NCI-H2029 treated with DMSO at 0.1 percent for 48 hours (cell line): ENCODE data around the gene TPK1.
"Not testable (repeated sequence)": the region's sequence is repeated elsewhere in the genome, so short reads cannot be mapped to it uniquely, and the experiment has no call there.

Experiments
- DNase-seq: peaks from one replicate; lab custom pipeline; 2025; lab: John Stamatoyannopoulos, UW

The TPK1 gene

GRCh38 chr7:144629598-144629997 lies 206.3 kb downstream of the TPK1 start:
- DNase-seq: no peak

GRCh38 chr7:144629011-144629410 lies 206.8 kb downstream of the TPK1 start:
- DNase-seq: no peak

DNA sequence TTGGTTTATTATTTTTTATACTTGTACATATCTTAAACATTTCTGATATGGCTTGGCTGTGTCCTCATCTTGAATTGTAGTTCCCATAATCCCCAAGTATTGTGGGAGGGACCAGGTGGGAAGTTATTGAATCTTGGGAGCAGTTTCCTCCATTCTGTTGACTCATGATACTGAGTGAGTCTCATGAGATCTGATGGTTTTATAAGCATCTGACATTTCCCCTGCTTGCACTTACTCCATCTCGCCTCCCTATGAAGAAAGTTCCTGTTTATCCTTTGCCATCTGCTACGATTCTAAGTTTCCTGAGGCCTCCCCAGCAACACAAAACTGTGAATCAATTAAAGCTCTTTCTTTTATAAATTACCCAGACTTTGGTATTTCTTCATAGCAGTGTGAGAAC lies 207.7 kb downstream of the TPK1 start:
- DNase-seq: no peak

DNA sequence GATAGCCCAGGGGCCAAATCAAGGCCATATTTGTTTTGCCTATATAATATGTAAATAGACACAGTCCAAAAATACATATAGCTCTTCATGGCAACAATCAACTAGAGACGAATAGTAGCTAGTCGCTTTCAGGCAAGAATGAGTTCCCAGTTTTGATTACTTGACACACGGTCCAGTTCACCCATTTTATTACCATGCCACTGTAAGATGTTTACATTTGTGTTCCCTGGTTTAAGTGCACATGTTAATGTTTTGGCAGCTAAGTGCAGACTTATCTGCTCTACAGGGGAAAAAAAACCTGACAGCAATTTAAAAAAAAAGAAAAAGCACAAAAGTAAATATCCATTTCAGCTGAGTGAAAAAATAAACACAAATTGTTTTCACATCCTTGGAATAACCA lies 213.1 kb downstream of the TPK1 start:
- DNase-seq: no peak

DNA sequence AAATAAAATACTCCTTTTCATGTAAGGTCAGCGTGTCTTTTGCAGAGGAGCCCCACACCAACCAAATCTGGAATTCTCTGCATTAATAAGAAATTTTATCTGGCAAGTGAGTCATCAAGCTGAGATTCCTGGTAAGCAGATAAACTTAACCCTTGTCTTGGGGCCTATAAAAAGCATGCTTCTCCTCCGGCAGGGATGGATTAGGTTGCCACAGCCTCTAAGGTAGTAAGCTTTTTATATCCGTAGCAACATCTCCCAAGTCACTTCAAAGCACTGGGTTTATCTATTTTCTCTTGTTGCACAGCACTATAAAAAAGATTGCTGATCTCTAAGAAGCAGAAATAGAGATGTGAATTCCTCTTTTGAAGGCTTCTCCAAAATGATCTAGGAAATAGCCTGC lies 229.6 kb downstream of the TPK1 start:
- DNase-seq: no peak

DNA sequence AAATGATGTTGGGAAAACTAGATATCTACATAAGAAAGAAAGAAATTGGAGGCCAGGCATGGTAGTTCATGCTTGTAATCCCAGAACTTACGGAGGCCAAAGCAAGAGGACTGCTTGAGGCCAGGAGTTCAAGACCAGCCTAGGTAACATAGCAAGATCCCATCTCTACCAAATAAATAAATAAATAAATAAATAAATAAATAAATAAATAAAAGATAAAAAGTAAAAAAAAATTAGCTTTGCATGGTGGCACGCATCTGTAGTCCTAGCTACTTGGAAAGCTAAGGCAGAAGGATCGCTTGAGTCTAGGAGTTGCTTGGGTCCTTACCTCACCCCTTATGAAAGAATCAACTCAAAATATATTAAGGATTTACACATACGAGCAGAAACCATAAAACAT lies 238.9 kb downstream of the TPK1 start:
- no peak for DNase-seq

- DNase-seq: no peak
Measured at GRCh38 chr7:144594580-144594979, 241.3 kb downstream of the TPK1 start.

DNA sequence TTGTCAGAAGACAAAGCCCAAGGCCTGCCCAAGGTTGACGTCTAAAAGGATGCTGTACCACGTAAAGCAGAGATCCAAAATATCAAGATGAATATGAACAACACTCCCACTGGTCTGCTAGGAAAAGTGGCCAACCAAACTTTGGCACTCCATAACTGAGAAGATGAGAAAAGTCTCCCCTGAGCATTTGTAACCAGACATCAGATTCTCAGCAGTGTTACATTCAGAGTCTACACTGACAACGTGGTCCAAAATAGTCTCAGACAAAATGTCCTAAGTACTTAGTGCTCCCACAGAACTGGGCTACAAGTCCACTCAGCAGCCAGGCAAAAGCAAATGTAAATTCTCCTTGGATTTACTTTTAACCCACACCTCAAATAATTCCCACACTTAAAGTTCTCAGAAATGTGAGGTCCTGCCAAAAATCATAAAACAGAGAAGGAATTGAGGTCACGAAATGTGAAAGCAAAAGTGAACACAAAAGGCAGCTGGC lies 247.2 kb downstream of the TPK1 start:
- no peak for DNase-seq

DNA sequence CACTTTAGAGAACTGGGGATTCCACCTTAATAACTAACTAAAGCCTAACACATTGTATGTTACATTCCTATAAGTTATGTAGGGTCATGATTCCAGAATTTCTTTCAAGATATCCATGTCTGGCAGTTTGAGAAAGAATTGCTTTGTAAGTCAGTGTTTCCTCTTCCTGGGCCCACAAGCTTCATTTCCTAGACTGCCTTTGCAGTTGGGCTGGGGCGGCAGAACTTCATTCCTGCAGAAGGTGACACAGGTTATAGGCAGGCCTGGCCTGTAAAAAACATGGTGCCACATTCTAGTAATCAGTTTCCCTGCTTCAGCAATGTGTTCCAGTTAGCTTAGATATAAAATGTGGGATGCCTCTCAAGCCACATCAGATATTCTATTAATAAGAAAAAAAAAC lies 248.2 kb downstream of the TPK1 start:
- no peak for DNase-seq

GRCh38 chr7:144584726-144585125 lies 251.1 kb downstream of the TPK1 start:
- no peak for DNase-seq

GRCh38 chr7:144579687-144580086 lies 256.2 kb downstream of the TPK1 start:
- no peak for DNase-seq

DNA sequence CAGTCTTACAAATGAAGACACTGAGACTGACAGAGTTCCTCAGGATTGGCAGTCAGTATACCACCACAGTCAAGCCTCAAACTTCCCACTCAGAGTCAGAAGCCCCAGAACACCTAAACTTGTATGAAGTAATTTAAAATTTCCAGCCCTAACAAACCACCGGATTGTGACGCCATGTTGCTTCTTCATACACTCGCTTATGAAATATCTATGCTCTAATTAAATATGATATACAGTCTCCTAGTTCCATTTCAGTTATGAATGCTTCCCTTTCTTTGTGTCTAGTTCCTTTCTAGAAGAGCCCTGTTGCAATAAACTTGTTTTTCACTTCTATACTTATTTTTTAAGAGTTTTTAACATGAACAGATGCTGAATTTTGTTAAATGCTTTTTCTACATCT lies 260.4 kb downstream of the TPK1 start:
- DNase-seq: no peak

DNA sequence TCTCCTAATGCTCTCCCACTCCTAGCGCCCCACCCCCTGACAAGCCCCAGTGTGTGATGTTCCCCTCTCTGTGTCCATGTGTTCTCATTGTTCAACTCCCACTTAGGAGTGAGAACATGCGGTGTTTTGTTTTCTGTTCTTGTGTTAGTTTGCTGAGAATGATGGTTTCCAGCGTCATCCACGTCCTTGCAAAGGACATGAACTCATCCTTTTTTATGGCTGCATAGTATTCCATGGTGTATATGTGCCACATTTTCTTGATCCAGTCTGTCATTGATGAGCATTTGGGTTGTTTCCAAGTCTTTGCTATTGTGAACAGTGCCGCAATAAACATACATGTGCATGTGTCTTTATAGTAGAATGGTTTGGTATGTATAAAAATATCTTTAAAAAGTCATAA lies 261.1 kb downstream of the TPK1 start:
- not testable (repeated sequence) for DNase-seq

DNA sequence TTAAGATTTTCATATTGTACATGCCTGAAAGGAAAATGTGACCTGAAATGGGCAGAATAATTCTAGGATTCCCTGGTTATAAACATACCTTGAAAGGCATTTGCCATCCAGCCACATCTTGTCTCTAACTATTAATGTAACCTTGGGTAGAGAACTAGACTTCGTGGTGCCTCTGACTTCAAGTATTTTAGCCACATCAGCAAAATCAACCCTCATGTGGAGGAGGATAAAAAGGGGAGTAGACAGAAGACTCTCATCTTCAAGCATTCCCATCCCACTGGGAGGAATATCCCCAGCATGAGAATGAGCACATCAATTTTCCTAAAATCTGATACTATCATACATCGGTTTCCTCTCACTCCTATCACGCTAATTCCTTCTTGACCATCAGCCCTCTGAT lies 267.6 kb downstream of the TPK1 start:
- DNase-seq: no peak

GRCh38 chr7:144565586-144565985 lies 270.3 kb downstream of the TPK1 start:
- no peak for DNase-seq

DNA sequence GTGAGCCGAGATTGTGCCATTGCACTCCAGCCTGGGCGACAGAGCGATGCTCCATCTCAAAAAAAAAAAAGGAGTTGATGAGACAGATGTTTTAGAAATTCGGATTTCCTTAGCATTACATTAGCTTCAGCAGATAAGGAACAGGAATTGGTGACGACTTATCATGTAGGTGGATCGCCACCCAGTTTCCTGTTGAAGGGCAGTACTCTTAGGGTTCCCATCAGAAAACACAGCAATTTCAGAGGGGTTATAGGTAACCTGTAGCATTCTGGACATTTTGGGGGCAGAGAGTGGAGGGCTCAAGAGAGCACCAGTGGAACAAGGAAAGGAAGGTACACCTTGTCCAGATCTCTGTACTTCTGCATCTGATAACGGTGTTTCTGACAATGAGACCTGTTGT lies 286.0 kb downstream of the TPK1 start:
- no peak for DNase-seq

DNA sequence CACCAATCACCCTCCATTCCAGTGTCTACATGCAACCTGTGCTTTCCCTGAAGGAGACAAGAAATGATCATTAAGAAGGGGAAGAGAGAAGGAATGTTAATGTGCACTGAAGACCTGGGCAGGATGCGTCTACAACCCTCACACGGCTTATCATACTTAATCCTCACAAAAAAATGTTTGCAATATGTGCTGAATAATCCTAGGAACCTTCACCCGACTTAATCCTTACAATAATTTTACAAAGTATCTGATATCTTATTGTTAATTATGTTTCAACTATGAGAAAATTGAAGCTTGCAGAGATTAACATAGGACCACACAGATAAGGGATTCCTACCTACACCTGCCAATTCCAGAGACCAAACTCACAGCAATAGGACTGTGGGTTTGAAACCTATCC lies 287.3 kb downstream of the TPK1 start:
- DNase-seq: no peak

DNA sequence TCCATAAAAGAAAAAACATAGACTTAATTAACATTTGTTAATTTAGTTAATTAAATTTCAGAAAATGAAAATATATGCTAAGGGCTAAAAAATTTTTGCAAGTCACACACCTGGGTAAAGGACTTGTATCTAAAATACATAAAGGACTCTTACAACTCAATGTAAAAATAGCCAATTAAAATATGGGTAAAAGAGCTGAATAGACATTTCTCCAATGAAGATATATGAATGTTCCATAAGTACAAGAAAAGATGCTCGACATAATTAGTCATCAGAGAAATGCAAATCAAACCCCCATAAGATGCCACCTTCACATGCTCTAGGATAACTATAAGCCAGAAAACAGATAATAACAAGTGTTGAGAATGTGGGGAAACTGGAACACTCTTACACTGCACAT lies 288.0 kb downstream of the TPK1 start:
- DNase-seq: no peak

DNA sequence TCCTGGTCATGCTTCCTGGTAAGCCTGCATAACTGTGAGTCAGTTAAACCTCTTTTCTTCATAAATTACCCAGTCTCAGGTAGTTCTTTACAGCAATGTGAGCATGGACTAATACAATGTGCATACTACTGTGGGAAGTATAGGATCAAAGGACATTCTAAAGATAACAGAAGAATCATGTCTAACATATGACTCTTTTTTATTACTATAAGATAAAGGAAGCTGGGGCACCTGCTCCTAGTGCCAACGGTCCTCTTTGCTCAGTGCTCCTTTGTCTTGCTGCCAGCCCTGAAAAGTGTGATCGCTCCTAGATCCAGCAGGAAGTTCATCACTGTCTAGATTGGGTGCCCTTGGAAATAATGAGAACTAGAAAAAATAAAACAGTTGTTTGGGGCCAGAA lies 289.1 kb downstream of the TPK1 start:
- DNase-seq: no peak

DNA sequence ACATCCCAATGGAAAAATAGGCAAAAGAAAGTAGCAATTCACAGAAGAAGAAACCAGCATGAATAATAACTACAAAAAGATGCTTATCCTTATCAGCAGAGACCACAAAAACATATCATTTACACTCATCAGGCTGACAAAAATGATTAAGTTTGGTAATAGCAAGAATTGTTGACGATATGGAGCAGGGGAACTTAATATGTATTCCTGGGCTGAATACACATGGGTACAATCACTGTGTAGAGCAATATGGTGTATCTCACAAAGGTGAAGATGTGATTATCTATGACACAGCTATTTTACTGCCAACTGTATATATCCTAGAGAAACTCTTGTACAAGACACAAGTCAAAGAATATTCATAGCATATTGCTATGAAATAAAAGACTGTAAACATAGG lies 290.5 kb downstream of the TPK1 start:
- no peak for DNase-seq

- DNase-seq: no peak
Measured at GRCh38 chr7:144534655-144535395, 301.0 kb downstream of the TPK1 start.

- DNase-seq: no peak
Measured at GRCh38 chr7:144534196-144534595, 301.7 kb downstream of the TPK1 start.

DNA sequence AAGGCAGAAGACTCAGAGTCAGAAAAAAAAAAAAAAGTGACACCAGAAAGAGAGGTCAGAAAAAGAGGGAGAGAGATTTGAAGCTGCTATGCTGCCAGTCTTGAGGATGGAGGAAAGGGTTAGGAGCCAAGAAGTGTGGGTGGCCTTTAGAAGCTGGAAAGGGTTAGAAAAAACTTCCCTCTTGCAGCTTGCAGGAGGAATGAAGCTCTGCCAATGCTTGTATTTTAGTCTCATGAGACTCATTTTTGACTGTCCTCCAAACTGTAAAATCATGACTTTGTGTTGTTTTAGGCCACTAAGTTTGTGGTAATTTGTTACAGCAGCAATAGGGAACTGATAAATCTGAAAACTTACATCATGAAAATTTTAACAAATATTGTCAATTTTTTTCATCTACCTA lies 304.7 kb downstream of the TPK1 start:
- DNase-seq: no peak

GRCh38 chr7:144529269-144529926 lies 306.5 kb downstream of the TPK1 start:
- DNase-seq: no peak
